SKM-1 treated with dmso at 0.1 percent for 144 hours (cell line): ENCODE data around the gene EFNA1.

ENCODE experiments used
- DNase-seq: peaks from one replicate; lab custom pipeline; 2025; ENCODE audit not compliant: unreplicated experiment; lab: John Stamatoyannopoulos, UW

Gene EFNA1

GRCh38 chr1:155127105-155127966 lies at the start of gene EFNA1:
EFNA1 (plus strand) TSS chr1:155127876; CDS start chr1:155127978, 102 bp downstream.
- no peak for DNase-seq

GRCh38 chr1:155078469-155079209 lies 49.0 kb upstream of the EFNA1 start, which contains the start of gene EFNA3:
EFNA3 (plus strand) TSS chr1:155078837; CDS start chr1:155078942, 105 bp downstream.
- DNase-seq = peak; percentile 56

GRCh38 chr1:155079210-155079486 lies 48.5 kb upstream of the EFNA1 start:
- DNase-seq = no peak

- no peak for DNase-seq
Observed at GRCh38 chr1:155079487-155080311, 48.0 kb upstream of the EFNA1 start.

GRCh38 chr1:155080312-155081228 lies 47.1 kb upstream of the EFNA1 start:
- no peak for DNase-seq

GRCh38 chr1:155081472-155082300 lies 46.0 kb upstream of the EFNA1 start:
- DNase-seq = no peak

- no peak for DNase-seq
Observed at GRCh38 chr1:155082301-155083051, 45.2 kb upstream of the EFNA1 start.

- no peak for DNase-seq
Observed at GRCh38 chr1:155083052-155083541, 44.6 kb upstream of the EFNA1 start.

- peak; percentile 60 for DNase-seq
Observed at GRCh38 chr1:155083865-155084721, 43.6 kb upstream of the EFNA1 start.

- DNase-seq = peak; percentile 99
Observed at GRCh38 chr1:155084722-155085503, 42.8 kb upstream of the EFNA1 start.

- DNase-seq = no peak
Observed at GRCh38 chr1:155085504-155086127, 42.1 kb upstream of the EFNA1 start.

- peak; percentile 70 for DNase-seq
Observed at GRCh38 chr1:155086128-155086741, 41.4 kb upstream of the EFNA1 start.

GRCh38 chr1:155086856-155087535 lies 40.7 kb upstream of the EFNA1 start:
- no peak for DNase-seq

GRCh38 chr1:155091071-155092051 lies 36.3 kb upstream of the EFNA1 start:
- peak; percentile 69 for DNase-seq
